Smooth muscle cell (in vitro differentiated cells): ENCODE results near the gene A3GALT2. TPM values are rescaled to one million over a fixed set of nuclear protein-coding genes. Genes with fewer than 3 reads are reported as not detected.

Experiments used
- DNase-seq: peaks from one replicate; lab custom pipeline; 2025; ENCODE audit not compliant: unreplicated experiment; lab: John Stamatoyannopoulos, UW
- H2AFZ ChIP-seq: fragments of 200-600 bp; sonication (generic); 2 replicates; pipeline ENCODE4 v1.6.0; 2016; ENCODE audit warnings: antibody characterized with exemption, low read depth, mild to moderate bottlenecking
- H3F3A ChIP-seq: fragments of 200-600 bp; sonication (generic); 2 replicates; pipeline ENCODE4 v1.6.0; 2017; ENCODE audit warnings: antibody characterized with exemption, low read depth
- H3K27ac ChIP-seq: fragments of 200-600 bp; sonication (generic); 2 replicates; pipeline ENCODE4 v1.5.1; 2016; ENCODE audit warnings: low read depth, mild to moderate bottlenecking
- H3K27me3 ChIP-seq: fragments of 200-600 bp; sonication (generic); 2 replicates; pipeline ENCODE4 v1.6.1; 2016; ENCODE audit warnings: low read depth, mild to moderate bottlenecking
- H3K36me3 ChIP-seq: fragments of 200-600 bp; sonication (generic); 2 replicates; pipeline ENCODE4 v1.5.1; 2016; ENCODE audit warnings: low read depth
- H3K4me1 ChIP-seq: fragments of 200-600 bp; sonication (generic); 2 replicates; pipeline ENCODE4 v1.5.1; 2016; ENCODE audit warnings: low read depth
- H3K4me2 ChIP-seq: fragments of 200-600 bp; sonication (generic); 2 replicates; pipeline ENCODE4 v1.6.0; 2016; ENCODE audit warnings: mild to moderate bottlenecking
- H3K4me3 ChIP-seq: fragments of 200-600 bp; sonication (generic); 2 replicates; pipeline ENCODE4 v1.5.1; 2016; ENCODE audit warnings: mild to moderate bottlenecking
- H3K79me2 ChIP-seq: fragments of 200-600 bp; sonication (generic); 2 replicates; pipeline ENCODE4 v1.6.0; 2016; ENCODE audit warnings: low read depth, mild to moderate bottlenecking
- H3K9ac ChIP-seq: fragments of 200-600 bp; sonication (generic); 2 replicates; pipeline ENCODE4 v1.6.0; 2016; ENCODE audit warnings: low read depth
- H3K9me3 ChIP-seq: fragments of 200-600 bp; sonication (generic); replicated peaks from 2 replicates; pipeline ENCODE4 v1.5.1; 2016; ENCODE audit warnings: low read depth
- H4K20me1 ChIP-seq: fragments of 200-600 bp; sonication (generic); 2 replicates; pipeline ENCODE4 v1.6.0; 2016; ENCODE audit warnings: low read depth
- WGBS: methylation state at CpG from one replicate; pipeline ENCODE4 v1.1.7; 2016; ENCODE audit warnings: low lambda C conversion rate; 5-methylcytosine and 5-hydroxymethylcytosine counted together
- polyA plus RNA-seq: library from polyadenylated mRNA; unstranded; fragments of >200 nt; fragmentation: Nextera tagmentation; extraction: Ambion mirVana; gene quantifications from 2 replicates; pipeline ENCODE4 v1.2.1, GENCODE V29; 2016
- total RNA-seq: library from RNA; depleted of rRNA; stranded (reverse); fragments of >200 nt; gene quantifications from 2 replicates; pipeline ENCODE4 v1.2.3, GENCODE V29; 2014
- TF ChIP-seq, protein P1 (sequence below): fragments of 200-600 bp; sonication (generic); IDR thresholded peaks from 2 replicates; pipeline ENCODE4 v1.5.1; 2017; ENCODE audit warnings: borderline replicate concordance, mild to moderate bottlenecking, antibody characterized with exemption; ENCODE audit not compliant: insufficient read depth, poor library complexity, severe bottlenecking

The A3GALT2 gene
- total and polyA plus RNA-seq, 2 experiments from 2014 or later = not detected

DNA sequence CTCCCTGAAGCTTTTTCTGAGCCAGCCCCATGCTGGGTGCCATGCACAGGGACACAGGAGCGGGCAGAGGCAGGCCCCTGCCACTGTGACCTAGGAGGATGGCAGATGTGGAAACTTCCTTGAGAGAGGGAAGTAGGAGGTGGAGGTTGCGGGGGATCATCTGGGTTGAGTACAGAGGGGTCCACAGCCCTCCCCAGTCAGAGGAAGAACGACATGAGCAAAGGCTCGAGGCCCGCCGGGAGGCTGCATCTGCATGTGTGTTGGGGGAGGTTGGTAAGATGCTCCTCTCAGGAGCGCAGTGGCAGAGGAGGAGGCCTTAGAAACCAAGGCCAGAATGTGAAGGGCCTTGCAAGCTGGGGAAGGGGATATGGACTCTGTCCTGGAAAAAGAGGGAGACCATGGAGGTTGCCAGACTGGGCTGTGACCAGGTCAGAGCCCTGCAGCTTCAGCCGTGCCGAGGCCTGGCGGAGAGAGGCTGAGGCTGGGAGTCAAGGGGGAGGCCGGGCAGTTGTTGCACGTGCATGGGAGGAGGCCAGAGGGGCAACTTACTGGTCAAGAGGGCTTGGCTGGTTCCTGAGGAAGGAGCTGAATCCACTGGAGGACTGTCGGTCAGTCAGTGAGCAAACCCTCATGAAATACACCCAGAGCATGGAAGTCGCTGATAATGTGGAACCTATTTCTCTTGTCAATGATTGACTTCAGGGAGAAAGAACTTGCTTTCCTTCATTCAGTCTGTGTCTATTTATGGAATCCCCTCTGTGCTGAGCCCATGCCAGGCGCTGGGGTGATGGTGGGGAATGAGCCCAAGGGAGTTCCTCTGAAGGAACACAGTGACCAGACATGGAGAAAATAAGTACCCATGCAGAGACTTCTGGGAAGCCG, 31.7 kb downstream of the A3GALT2 start:
- H3K4me3 ChIP-seq = no peak overlapping the region
- no peaks in the 10 kb centered on the region for H3K4me1 ChIP-seq
- DNase-seq = no peak
- no peaks in the 10 kb centered on the region for H3K9me3 ChIP-seq
- no peak overlapping the region for H3K4me2 ChIP-seq
- H3K36me3 ChIP-seq = no peaks in the 10 kb centered on the region
- TF ChIP-seq, protein P1, sequence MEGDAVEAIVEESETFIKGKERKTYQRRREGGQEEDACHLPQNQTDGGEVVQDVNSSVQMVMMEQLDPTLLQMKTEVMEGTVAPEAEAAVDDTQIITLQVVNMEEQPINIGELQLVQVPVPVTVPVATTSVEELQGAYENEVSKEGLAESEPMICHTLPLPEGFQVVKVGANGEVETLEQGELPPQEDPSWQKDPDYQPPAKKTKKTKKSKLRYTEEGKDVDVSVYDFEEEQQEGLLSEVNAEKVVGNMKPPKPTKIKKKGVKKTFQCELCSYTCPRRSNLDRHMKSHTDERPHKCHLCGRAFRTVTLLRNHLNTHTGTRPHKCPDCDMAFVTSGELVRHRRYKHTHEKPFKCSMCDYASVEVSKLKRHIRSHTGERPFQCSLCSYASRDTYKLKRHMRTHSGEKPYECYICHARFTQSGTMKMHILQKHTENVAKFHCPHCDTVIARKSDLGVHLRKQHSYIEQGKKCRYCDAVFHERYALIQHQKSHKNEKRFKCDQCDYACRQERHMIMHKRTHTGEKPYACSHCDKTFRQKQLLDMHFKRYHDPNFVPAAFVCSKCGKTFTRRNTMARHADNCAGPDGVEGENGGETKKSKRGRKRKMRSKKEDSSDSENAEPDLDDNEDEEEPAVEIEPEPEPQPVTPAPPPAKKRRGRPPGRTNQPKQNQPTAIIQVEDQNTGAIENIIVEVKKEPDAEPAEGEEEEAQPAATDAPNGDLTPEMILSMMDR = no peak
- H2AFZ ChIP-seq = no peak overlapping the region
- H3K79me2 ChIP-seq = peaks cover 5% of the 10 kb centered on the region
- H4K20me1 ChIP-seq = peaks cover 30% of the 10 kb centered on the region
- WGBS = 95% methylated on average over 16 of the region's 16 CpGs
- H3K27ac ChIP-seq = no peak overlapping the region
- no peaks in the 10 kb centered on the region for H3K27me3 ChIP-seq
- H3F3A ChIP-seq = no peaks in the 10 kb centered on the region
- H3K9ac ChIP-seq = no peak overlapping the region

DNA sequence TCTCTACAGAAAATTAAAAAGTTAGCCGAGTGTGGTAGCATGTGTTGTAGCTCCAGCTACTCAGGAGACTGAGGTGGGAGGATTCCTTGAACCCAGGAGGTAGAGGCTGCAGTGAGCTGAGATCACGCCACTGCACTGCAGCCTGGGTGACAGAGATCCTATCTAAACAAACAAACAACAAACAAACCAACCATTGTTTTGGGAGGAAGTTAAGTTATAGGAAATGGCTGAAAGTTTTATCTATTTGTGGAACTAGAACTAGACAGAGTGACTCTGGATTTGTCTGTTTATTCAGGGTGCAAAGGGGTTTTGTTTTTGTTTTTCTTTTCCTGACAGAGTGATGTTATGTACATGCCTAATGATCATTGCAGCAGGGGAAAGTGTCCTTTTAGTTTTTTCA, 33.6 kb downstream of the A3GALT2 start:
- Histone ChIP-seq H3K79me2 (peaks cover 5% of the 10 kb centered on the region), H3K9ac (no peak overlapping the region), H3F3A (no peaks in the 10 kb centered on the region), H2AFZ (no peak overlapping the region), H3K4me1 (no peaks in the 10 kb centered on the region), H3K27ac (no peak overlapping the region), H3K4me3 (no peak overlapping the region), H3K27me3 (no peaks in the 10 kb centered on the region), H3K36me3 (peaks cover 3% of the 10 kb centered on the region), H4K20me1 (peaks cover 13% of the 10 kb centered on the region), H3K4me2 (no peak overlapping the region), H3K9me3 (no peaks in the 10 kb centered on the region)
- TF ChIP-seq, protein P1 = no peak
- WGBS = 83% methylated on average over 2 of the region's 2 CpGs
- DNase-seq = no peak

DNA sequence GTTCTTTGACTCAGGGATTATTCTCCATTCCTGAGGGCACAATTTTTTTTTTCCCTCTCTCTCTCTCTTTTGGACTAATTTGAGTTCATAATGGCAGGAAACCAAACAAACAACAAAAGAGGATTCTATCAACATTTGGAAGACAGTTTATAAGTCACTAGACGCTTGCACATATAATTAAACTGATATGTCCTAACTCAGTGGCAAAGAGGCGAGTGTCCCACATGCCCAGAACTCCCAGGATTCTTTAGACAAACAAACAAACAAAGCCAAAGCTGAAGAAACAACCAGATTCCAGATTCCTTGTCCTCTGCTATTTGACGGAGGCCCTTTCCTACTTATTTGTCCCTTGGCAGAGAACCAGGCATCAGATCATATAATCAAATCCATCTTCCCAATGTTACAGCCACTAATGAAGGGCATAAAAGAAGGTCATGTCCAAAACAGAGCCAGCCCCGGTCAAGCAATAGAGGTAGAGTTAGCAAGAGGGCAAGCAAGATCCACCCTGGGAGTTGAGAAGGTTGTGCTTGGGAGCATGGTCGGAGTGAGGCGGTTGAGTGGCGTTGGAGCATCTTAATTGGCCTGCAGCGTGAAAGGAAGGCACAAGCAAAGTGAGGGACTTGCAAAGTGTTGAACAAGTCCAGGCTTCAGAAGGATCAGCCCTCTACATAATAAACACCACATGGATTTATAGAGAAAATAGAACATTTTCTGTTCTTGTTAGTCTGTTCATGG, 34.3 kb downstream of the A3GALT2 start:
- peaks cover 10% of the 10 kb centered on the region for H4K20me1 ChIP-seq
- no peak overlapping the region for H2AFZ ChIP-seq
- no peaks in the 10 kb centered on the region for H3K9me3 ChIP-seq
- peaks cover 3% of the 10 kb centered on the region for H3K36me3 ChIP-seq
- no peak for DNase-seq
- no peak overlapping the region for H3K27ac ChIP-seq
- no peaks in the 10 kb centered on the region for H3K27me3 ChIP-seq
- no peak overlapping the region for H3K4me2 ChIP-seq
- TF ChIP-seq, protein P1 = no peak
- H3K4me3 ChIP-seq = no peak overlapping the region
- 83% methylated on average over 8 of the region's 8 CpGs for whole genome bisulfite sequencing
- H3K9ac ChIP-seq = no peak overlapping the region
- no peaks in the 10 kb centered on the region for H3K4me1 ChIP-seq
- no peaks in the 10 kb centered on the region for H3F3A ChIP-seq
- H3K79me2 ChIP-seq = peaks cover 5% of the 10 kb centered on the region
